Glutamatergic neuron (in vitro differentiated cells): ENCODE data around the gene SYNE2. TPM values are rescaled to one million over a fixed set of nuclear protein-coding genes. Genes with fewer than 3 reads are reported as not detected.

Source experiments
- DNase-seq: peaks from one replicate; pipeline ENCODE4 v3.0.0; 2022
- H3K27ac Mint-ChIP-seq: one replicate; pipeline ENCODE4 v1.8.0; 2020; ENCODE audit warnings: mild to moderate bottlenecking, mixed read lengths, inconsistent platforms; ENCODE audit not compliant: unreplicated experiment
- H3K27me3 Mint-ChIP-seq: one replicate; pipeline ENCODE4 v1.8.0; 2020; ENCODE audit warnings: mild to moderate bottlenecking, moderate library complexity, mixed read lengths, inconsistent platforms; ENCODE audit not compliant: unreplicated experiment
- H3K36me3 Mint-ChIP-seq: one replicate; pipeline ENCODE4 v1.8.0; 2020; ENCODE audit warnings: mild to moderate bottlenecking, mixed read lengths, inconsistent platforms; ENCODE audit not compliant: unreplicated experiment
- H3K4me1 Mint-ChIP-seq: one replicate; pipeline ENCODE4 v1.8.0; 2020; ENCODE audit warnings: mild to moderate bottlenecking, low read depth, mixed read lengths, inconsistent platforms; ENCODE audit not compliant: unreplicated experiment
- H3K4me3 Mint-ChIP-seq: one replicate; pipeline ENCODE4 v1.8.0; 2020; ENCODE audit warnings: mild to moderate bottlenecking, mixed read lengths, inconsistent platforms; ENCODE audit not compliant: unreplicated experiment
- H3K9me3 Mint-ChIP-seq: one replicate; pipeline ENCODE4 v1.8.0; 2020; ENCODE audit warnings: mild to moderate bottlenecking, moderate library complexity, mixed read lengths, inconsistent platforms; ENCODE audit not compliant: unreplicated experiment
- total RNA-seq: library from RNA; stranded (reverse); fragmentation: NEBNext Ultra II Directional; extraction: Animal tissue kit (Norgen Biotek cat#: 25700); gene quantifications from one replicate; pipeline ENCODE4 v1.2.1, GENCODE V29; 2021; ENCODE audit not compliant: unreplicated experiment
- TF ChIP-seq, protein P1 (sequence below): fragments of 200-600 bp; sonication (generic); IDR thresholded peaks from one replicate; pipeline ENCODE4 v1.5.0; 2021; ENCODE audit not compliant: partially characterized antibody, unreplicated experiment

SYNE2 gene
- total RNA-seq, 1 donor from 2014 or later = 81.7 TPM

DNA sequence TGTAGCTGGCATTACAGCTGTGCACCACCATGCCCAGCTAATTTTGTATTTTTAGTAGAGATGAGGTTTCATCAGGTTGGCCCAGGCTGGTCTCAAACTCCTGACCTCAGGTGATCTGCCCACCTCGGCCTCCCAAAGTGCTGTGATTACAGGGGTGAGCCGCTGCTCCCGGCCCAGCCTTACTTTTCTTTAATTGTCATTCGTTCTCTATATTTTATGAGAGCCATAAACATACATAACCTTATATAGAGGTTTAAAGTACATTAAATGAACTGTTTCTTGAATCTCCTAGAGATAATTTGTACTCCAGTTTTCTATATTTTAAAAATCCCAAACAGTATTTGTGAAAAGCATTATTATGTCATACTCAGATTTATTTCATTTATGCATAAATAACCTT is 98.6 kb downstream of the SYNE2 start:
- Mint-ChIP-seq H3K36me3 (no peaks in the 10 kb centered on the region), H3K4me1 (no peaks in the 10 kb centered on the region), H3K27ac (no peak overlapping the region), H3K9me3 (peaks cover 2% of the 10 kb centered on the region), H3K27me3 (no peaks in the 10 kb centered on the region), H3K4me3 (no peak overlapping the region)
- TF ChIP-seq, protein P1, sequence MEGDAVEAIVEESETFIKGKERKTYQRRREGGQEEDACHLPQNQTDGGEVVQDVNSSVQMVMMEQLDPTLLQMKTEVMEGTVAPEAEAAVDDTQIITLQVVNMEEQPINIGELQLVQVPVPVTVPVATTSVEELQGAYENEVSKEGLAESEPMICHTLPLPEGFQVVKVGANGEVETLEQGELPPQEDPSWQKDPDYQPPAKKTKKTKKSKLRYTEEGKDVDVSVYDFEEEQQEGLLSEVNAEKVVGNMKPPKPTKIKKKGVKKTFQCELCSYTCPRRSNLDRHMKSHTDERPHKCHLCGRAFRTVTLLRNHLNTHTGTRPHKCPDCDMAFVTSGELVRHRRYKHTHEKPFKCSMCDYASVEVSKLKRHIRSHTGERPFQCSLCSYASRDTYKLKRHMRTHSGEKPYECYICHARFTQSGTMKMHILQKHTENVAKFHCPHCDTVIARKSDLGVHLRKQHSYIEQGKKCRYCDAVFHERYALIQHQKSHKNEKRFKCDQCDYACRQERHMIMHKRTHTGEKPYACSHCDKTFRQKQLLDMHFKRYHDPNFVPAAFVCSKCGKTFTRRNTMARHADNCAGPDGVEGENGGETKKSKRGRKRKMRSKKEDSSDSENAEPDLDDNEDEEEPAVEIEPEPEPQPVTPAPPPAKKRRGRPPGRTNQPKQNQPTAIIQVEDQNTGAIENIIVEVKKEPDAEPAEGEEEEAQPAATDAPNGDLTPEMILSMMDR = no peak
- DNase-seq = no peak

DNA sequence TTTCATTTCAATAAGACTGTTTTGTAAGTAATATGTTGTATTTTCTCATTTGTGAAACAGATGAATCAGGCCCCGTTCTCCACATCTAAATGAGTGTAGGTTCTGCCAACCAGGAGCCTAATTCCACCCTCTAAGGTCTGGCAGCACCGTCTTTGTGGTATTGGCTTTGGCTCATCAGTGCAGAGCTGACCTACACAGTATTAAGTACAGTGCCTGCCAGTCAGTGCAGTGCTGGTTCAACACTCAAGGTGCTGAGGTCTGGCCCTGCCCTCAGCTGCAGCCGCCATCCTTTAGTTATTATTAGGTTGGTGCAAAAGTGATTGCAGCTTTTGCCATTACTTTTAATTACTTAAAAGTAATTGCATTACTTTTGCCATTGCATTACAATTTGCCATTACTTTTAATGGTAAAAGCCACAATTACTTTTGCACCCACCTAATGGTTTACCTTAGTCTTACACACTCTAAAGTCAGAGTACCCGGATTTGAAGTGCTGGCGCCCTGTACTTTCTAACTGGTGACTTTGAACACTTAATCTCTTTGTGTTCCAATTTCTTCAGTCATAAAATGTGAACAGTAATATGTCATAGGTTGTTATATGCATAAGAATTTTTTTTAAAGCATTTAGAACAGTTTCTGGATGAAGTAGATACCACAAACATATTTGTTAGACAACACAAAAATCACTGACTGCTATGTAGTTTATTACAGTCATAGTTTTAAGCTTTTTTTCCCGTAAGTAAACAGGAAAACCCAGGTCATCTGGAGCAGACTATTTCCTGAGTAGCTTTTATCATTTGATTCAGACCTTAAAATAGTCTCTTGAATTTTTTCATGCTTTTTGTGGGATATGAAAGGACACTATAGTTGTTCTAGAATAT is 99.5 kb downstream of the SYNE2 start:
- Mint-ChIP-seq H3K4me1 (no peaks in the 10 kb centered on the region), H3K36me3 (no peaks in the 10 kb centered on the region), H3K4me3 (no peak overlapping the region), H3K27me3 (no peaks in the 10 kb centered on the region), H3K27ac (no peak overlapping the region), H3K9me3 (peaks cover 2% of the 10 kb centered on the region)
- TF ChIP-seq, protein P1 = no peak
- no peak for DNase-seq

DNA sequence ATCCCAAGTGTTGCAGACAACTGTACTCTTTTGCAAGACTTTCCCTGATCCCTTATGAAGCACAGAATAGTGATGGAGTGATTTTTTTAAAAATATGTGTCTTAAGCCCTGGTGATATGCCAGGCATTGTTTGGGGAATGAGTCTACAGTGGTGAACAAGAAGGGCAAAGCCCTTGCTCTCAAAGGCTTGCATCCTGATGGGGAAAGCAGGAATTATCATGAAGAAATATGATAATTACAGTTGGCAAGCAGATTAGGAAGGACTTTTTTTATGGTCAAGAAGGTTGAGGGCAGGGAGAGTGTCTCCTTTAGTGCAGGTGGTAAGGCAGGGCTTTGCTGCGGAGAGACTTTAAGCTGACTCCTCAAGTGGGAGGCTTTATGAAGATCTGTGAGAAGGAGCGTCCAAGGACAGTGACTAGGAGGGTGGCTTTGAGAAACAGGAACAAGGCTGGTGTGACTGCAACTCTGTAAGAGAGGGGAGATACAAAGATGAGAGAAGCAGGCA is 100.2 kb downstream of the SYNE2 start:
- Mint-ChIP-seq H3K27me3 (no peaks in the 10 kb centered on the region), H3K4me3 (no peak overlapping the region), H3K27ac (no peak overlapping the region), H3K9me3 (peaks cover 2% of the 10 kb centered on the region), H3K4me1 (no peaks in the 10 kb centered on the region), H3K36me3 (no peaks in the 10 kb centered on the region)
- no peak for DNase-seq
- TF ChIP-seq, protein P1 = no peak

DNA sequence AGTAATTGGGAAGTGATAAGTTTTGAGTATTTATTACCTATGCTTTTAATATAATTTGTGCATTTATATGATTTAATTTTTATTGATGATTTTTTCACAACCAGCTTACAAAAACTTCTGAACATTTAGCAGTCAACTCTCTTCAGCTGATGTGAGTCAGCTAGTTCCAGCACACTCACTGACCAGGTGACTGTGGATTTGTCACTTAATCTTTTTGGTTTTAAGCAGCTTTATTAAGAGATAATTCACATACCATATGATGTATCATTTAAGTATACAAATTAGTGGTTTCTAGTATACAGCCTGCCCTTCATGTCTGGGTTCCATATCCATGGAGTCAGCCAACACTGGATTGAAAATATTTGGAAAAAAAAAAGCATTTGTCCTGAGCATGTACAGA is 103.5 kb downstream of the SYNE2 start:
- Mint-ChIP-seq H3K9me3 (peaks cover 2% of the 10 kb centered on the region), H3K4me1 (no peaks in the 10 kb centered on the region), H3K27ac (no peak overlapping the region), H3K36me3 (no peaks in the 10 kb centered on the region), H3K27me3 (no peaks in the 10 kb centered on the region), H3K4me3 (no peak overlapping the region)
- DNase-seq = no peak
- TF ChIP-seq, protein P1 = no peak

DNA sequence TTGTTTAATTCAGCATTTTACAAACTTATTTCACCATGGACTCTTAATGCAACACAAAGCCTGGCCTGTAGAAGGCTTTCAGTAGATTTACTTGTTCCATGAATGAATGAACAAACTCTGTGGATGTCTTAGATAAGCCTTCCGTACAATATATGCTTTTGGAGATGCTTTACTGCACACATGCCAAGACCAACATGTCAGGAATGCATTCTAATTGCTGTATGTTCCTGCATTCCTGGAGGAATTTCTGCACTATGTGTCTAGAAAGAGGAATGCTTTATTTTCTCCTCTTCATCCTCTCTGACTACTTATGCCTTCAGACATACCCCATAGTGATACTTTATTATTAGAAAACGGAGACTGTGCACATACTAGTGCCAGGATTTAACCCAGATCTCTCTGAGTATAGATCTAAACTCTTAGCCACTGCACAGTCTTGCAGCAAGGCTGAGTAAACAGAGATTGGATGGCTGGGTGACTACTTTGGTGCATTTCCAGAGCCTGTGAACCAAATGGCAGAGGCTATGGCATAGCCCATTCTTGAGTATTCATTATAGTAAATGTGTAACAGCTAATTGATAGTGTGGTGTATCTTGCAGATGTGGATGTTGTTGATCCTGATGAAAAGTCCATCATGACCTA is 108.2 kb downstream of the SYNE2 start:
- H3K27ac Mint-ChIP-seq = no peak overlapping the region
- no peaks in the 10 kb centered on the region for H3K27me3 Mint-ChIP-seq
- peaks cover under 1% of the 10 kb centered on the region for H3K9me3 Mint-ChIP-seq
- no peaks in the 10 kb centered on the region for H3K36me3 Mint-ChIP-seq
- no peaks in the 10 kb centered on the region for H3K4me1 Mint-ChIP-seq
- DNase-seq = no peak
- TF ChIP-seq, protein P1 = no peak
- no peak overlapping the region for H3K4me3 Mint-ChIP-seq
